Activated naive CD8-positive, alpha-beta T cell treated with anti-CD3 and anti-CD28 coated beads, Interleukin-2, amount 50 U/mL, for 16 hours (primary cell): ENCODE measurements around the gene SLC50A1.

Experiments
- DNase-seq: peaks from one replicate; pipeline ENCODE4 v3.0.0-alpha.2; 2020; ENCODE audit warnings: low read depth, low spot score

SLC50A1 gene

GRCh38 chr1:155184351-155184811 lies 48.7 kb downstream of the SLC50A1 start:
- no peak for DNase-seq

GRCh38 chr1:155184835-155185782 lies 49.5 kb downstream of the SLC50A1 start:
- DNase-seq: no peak

DNA sequence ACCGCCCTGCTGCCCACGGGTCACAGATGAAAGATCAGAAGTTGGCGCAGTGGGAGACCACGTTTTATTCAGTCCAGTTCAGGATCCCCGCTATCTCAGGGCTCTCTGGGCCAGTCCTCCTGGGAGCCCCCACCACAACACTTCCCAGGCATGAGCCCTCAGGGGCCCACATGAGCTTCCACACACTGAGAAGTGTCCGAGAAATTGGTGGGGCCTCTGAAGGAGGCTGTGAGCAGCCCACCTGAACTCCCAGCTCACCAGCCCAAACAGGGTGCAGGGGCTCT lies 50.1 kb downstream of the SLC50A1 start:
- no peak for DNase-seq

DNA sequence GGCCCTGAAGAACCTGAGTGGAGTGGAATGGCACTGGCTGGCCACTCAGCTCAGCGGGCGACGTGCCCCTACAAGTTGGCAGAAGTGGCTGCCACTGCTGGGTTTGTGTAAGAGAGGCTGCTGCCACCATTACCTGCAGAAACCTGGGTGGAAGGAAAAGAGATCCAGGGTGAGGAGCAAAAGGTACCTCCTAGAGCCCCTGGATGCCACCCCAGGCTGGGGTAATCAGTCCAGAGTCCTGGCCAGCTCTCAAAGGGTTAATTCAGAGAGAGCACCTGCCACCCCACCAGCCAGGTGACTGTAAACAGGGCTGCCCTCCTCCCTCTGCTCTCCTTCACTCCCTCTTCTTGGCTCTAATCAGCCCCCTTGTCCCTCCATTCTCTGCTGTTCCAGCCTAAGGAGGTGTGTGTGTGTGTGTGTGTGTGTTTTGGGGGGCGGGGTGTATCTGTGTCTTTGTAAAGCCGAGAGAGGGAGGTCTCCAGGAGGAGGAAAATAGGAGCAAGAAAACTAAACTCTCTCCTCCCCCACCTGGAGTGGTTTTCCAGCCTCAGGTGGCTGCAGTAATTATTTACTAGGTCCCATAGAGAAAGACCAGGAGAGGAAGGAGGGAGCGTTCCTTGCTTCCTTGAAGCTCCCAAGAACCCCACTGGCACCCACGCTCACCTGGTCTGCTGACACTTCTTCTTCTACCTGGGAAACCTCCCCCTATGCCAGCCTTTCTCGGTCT lies 50.6 kb downstream of the SLC50A1 start:
- no peak for DNase-seq

- DNase-seq: no peak
These were observed 51.3 kb downstream of the SLC50A1 start for GRCh38 chr1:155186794-155187455.

DNA sequence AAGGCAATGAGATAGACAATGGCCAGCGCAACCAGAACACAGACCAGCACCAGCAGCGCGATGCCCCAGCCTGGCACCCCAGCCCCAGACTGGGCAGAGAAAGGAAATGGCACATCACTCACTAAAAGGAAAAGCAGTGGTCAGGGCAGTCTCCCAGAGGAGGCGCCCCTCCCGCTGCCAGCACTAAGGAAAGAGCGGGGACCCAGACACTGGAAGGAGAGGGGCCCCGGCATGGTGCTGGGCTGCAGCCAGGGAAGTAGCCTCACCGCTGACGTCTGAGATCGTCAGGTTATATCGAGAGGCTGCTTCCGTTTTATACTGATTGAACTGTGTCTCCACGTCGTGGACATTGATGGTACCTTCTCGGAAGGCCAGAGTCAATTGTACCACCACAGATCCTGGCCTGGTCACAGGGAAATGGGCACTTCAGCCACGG lies 51.8 kb downstream of the SLC50A1 start:
- no peak for DNase-seq

DNA sequence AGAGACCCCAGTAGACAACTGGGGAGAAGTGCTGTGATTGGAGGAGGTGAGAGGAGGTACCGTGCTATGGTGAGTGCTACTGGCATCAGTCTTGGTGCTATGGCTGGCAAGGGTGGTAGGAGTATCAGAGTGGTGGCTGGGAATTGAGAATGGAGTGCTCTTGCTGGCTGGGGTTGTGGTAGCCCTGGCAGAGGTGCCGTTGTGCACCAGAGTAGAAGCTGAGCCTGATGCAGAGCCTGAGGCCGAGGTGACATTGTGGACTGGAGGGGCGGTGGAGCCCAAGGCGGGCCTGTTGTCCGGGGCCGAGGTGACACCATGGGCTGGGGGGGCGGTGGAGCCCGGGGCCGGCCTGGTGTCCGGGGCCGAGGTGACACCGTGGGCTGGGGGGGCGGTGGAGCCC lies 52.6 kb downstream of the SLC50A1 start:
- DNase-seq: no peak
